ENCODE data around the gene SNX33. TPM values are rescaled to one million over a fixed set of nuclear protein-coding genes. Genes with fewer than 3 reads are reported as not detected.

SNX33 gene
- total and polyA plus RNA-seq, 2 of the 13 experiments (the other 11 are each of a cell fraction or from before 2014, with no cell fraction given): 11.0 to 11.6 TPM

GRCh38 chr15:75625542-75626347, 22.0 kb upstream of the SNX33 start, which contains the start of gene SNUPN (continued):
- no peak for TF ChIP-seq ZBTB33 (CRISPR knock-in tag; IDR thresholded peaks at IDR 0.05)
- TF ChIP-seq PREB (CRISPR knock-in tag; IDR thresholded peaks at IDR 0.05): no peak
- TF ChIP-seq ZNF546 (CRISPR knock-in tag; conservative IDR thresholded peaks at IDR 0.05): no peak
- TF ChIP-seq PBX3 (CRISPR knock-in tag; IDR thresholded peaks at IDR 0.05; ENCODE audit: borderline replicate concordance): no peak
- peak; percentile 58; the same call in 1 of the 2 replicates for TF ChIP-seq ZNF230 (CRISPR knock-in tag; IDR thresholded peaks at IDR 0.05)
- no peak for TF ChIP-seq ZNF24 (IDR thresholded peaks at IDR 0.05)
- TF ChIP-seq ZNF687 (CRISPR knock-in tag; IDR thresholded peaks at IDR 0.05): peak; percentile 87
- no peak for TF ChIP-seq ZNF83 (CRISPR knock-in tag; IDR thresholded peaks at IDR 0.05; ENCODE audit: borderline replicate concordance)
- TF ChIP-seq AHDC1 (CRISPR knock-in tag; IDR thresholded peaks at IDR 0.05; ENCODE audit: borderline replicate concordance): peak; percentile 65; the same call in 1 of the 2 replicates
- TF ChIP-seq ARNTL (CRISPR knock-in tag; IDR thresholded peaks at IDR 0.05): no peak
- TF ChIP-seq NFRKB (IDR thresholded peaks at IDR 0.05): no peak
- peak; percentile 75 for TF ChIP-seq U2AF1 (optimal IDR thresholded peaks at IDR 0.05; ENCODE audit: low read depth, low read length)
